Left lung (tissue), 10 donors: ENCODE results near the gene CENPU. TPM values are rescaled to one million over a fixed set of nuclear protein-coding genes. Genes with fewer than 3 reads are reported as not detected.

Experiments
- ATAC-seq: fragments of 200-7000 bp; cut with Tn5 transposase; one replicate; pipeline ENCODE4 v1.9.1; 2020; ENCODE audit warnings: moderate library complexity
- DNase-seq, 4 donors: peaks; one replicate each; pipeline ENCODE4 v3.0.0-alpha.2; 2013 to 2020
- H3K27ac ChIP-seq, 2 donors: fragments of 200-600 bp; sonication (generic) in 1 of 2; one replicate each; pipeline versions ENCODE4 v1.5.0 to v1.8.0; 2020 to 2021
- H3K27me3 ChIP-seq, 2 donors: fragments of 200-600 bp; sonication (generic) in 1 of 2; one replicate each; pipeline versions ENCODE4 v1.5.0 to v1.8.0; 2020 to 2021
- H3K36me3 ChIP-seq, 2 donors: fragments of 200-600 bp; sonication (generic) in 1 of 2; one replicate each; pipeline versions ENCODE4 v1.5.0 to v1.8.0; 2020 to 2021
- H3K4me1 ChIP-seq, 2 donors: fragments of 200-600 bp; one replicate each; pipeline ENCODE4 v1.8.0; 2021
- H3K4me3 ChIP-seq, 2 donors: fragments of 200-600 bp; sonication (generic) in 1 of 2; one replicate each; pipeline versions ENCODE4 v1.5.0 to v1.8.0; 2020 to 2021; ENCODE audit warnings: mild to moderate bottlenecking in 1 of 2
- H3K9me3 ChIP-seq, 2 donors: fragments of 200-600 bp; sonication (generic) in 1 of 2; one replicate each; pipeline versions ENCODE4 v1.5.0 to v1.8.0; 2020 to 2021
- intact Hi-C, 2 donors: fragments of 100-400 bp; cut with DNase I; formaldehyde crosslinking; loops; one replicate each; pipeline versions ENCODE4 v1.11.2 to v1.14.2; 2022
- polyA plus RNA-seq, 6 donors: library from polyadenylated mRNA; unstranded; fragments of 120-200 nt; gene quantifications; one replicate each; pipeline ENCODE4 v1.2.1, GENCODE V29; 2013; ENCODE audit not compliant: insufficient read length in 6 of 6
- total RNA-seq, 2 donors: library from RNA; stranded (reverse); fragmentation: NEBNext Ultra II Directional; extraction: Animal tissue kit (Norgen Biotek cat#: 25700); gene quantifications; one replicate each; pipeline ENCODE4 v1.2.1, GENCODE V29; 2021
- TF ChIP-seq, protein P1 (sequence below), 2 donors: fragments of 200-600 bp; sonication (generic) in 1 of 2; IDR thresholded peaks; one replicate each; pipeline versions ENCODE4 v1.5.0 to v1.8.0; 2021; ENCODE audit warnings: antibody characterized with exemption in 2 of 2
- donor health status: DM: no; HTN: yes; CAD: no.
- donor health status: DM: no; HTN: no; CAD: no.

Gene CENPU
- total and polyA plus RNA-seq, 8 donors, result 11.3 to 59.1 (median 34.0) TPM

DNA sequence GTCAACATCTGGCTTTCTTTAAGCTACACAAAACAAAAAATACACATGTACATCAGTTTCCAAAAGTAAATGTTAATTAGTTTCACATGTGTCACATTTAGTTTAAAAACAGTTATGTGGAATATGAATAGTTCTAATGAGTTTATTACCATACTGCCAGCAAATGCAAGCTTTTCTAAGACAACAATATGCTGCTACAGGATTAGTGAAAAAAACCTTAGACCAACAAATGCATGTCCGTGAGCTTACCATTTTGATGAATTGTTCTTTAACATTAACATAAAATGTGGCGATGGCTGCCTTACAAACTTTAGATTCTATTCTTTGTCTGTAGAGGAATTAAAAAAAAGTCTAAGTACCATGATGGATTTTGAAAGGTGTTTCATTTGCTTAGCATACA is 31.8 kb downstream of the CENPU start:
- Histone ChIP-seq H3K27me3 (no peaks in the 10 kb centered on the region), H3K4me1 (no peaks in the 10 kb centered on the region), H3K4me3 (no peak overlapping the region), H3K9me3 (no peaks in the 10 kb centered on the region), H3K36me3 (peaks cover 0 to 12% of the 10 kb centered on the region in 2 donors), H3K27ac (no peak overlapping the region)
- ATAC-seq, result no peak
- TF ChIP-seq, protein P1, sequence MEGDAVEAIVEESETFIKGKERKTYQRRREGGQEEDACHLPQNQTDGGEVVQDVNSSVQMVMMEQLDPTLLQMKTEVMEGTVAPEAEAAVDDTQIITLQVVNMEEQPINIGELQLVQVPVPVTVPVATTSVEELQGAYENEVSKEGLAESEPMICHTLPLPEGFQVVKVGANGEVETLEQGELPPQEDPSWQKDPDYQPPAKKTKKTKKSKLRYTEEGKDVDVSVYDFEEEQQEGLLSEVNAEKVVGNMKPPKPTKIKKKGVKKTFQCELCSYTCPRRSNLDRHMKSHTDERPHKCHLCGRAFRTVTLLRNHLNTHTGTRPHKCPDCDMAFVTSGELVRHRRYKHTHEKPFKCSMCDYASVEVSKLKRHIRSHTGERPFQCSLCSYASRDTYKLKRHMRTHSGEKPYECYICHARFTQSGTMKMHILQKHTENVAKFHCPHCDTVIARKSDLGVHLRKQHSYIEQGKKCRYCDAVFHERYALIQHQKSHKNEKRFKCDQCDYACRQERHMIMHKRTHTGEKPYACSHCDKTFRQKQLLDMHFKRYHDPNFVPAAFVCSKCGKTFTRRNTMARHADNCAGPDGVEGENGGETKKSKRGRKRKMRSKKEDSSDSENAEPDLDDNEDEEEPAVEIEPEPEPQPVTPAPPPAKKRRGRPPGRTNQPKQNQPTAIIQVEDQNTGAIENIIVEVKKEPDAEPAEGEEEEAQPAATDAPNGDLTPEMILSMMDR (IDR thresholded peaks at IDR 0.05), result no peak
- DNase-seq, result no peak
- intact Hi-C loops, result no loop called here

DNA sequence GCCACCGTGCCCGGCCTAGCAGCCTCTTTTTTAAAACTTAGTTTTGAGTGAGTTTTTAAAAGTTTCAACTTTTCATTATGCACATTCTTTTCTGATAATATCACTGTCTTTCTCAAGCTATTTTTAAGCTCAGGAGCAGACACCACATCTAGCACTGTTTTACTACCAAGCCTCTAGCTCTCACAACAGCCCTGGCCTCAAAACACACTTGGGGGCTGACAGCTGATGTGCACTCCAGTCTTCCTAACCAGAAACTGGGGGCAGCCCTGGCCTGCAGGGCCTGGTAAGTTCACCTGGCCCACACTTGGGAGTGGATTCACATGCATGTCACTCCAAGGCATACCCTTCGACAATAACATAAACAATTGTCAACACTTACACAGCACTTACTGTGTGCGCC is 34.0 kb downstream of the CENPU start:
- TF ChIP-seq, protein P1 (IDR thresholded peaks at IDR 0.05), result no peak
- Histone ChIP-seq H3K27me3 (no peaks in the 10 kb centered on the region), H3K9me3 (no peaks in the 10 kb centered on the region), H3K27ac (no peak overlapping the region), H3K4me1 (no peaks in the 10 kb centered on the region), H3K4me3 (no peak overlapping the region), H3K36me3 (peaks cover 0 to 15% of the 10 kb centered on the region in 2 donors)
- intact Hi-C loops, result no loop called here
- DNase-seq, result no peak
- no peak for ATAC-seq

DNA sequence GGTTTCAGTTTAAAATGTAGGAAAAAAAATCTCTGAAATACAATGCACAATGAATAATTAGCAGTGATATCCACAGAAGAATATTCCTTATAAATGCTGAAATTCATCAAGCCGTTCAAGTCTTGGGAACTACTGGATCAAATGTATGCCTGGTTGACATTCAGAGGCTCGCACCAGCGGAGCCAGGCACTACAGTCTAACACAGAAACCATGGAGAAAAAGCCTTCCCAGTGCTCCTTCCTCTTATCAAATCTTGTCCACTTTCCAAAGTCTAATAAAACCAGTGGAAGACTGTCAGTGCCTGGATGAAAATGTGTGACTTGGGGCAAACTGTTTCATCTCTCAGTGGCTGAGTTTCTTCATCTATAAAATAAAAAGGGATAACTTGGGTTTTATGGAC is 35.9 kb downstream of the CENPU start:
- DNase-seq (no peak), ATAC-seq (no peak)
- no peaks in the 10 kb centered on the region for H3K4me1 ChIP-seq
- no peaks in the 10 kb centered on the region for H3K27me3 ChIP-seq
- H3K4me3 ChIP-seq, result no peak overlapping the region
- H3K27ac ChIP-seq, result no peak overlapping the region
- TF ChIP-seq, protein P1 (IDR thresholded peaks at IDR 0.05), result no peak
- H3K9me3 ChIP-seq, result no peaks in the 10 kb centered on the region
- intact Hi-C loops, result no loop called here
- peaks cover 0 to 21% of the 10 kb centered on the region in 2 donors for H3K36me3 ChIP-seq

DNA sequence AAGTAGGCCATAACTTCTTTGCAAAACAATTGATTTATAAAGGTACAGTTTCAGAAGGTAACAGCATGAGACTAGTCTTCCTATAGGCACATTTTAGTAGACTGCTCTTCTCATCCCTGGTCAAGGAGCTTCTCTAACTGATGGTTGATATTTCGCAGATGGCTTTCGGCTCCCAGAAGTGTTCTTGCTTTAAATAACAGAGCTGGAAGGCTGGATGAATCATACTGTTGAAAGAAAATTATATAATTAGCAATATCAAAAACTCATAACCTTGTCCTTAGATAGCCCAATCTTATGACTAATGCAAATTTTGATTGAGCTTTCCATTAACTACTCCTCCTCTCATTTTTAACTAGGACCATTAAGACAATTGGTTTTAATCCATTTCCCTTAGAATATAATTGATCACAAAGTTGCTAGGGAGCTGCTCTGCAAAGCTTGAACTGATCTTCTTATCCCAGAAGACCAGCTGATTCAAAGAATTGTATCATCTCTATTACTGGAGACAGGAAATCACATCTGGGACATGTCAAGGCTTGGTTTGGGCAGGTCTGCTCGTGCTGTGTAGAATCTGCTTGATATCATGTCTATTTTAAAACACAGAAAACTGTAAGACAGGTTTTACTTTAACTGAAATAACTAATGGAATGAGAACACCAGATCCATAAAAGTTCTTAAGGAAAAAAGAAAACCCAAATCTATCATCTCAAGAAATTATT is 38.6 kb downstream of the CENPU start:
- Histone ChIP-seq H3K4me1 (no peaks in the 10 kb centered on the region), H3K27me3 (no peaks in the 10 kb centered on the region), H3K9me3 (no peaks in the 10 kb centered on the region), H3K36me3 (peaks cover 0 to 26% of the 10 kb centered on the region in 2 donors), H3K4me3 (no peak overlapping the region), H3K27ac (no peak overlapping the region)
- TF ChIP-seq, protein P1 (IDR thresholded peaks at IDR 0.05), result no peak
- intact Hi-C loops, result no loop called here
- ATAC-seq, result no peak
- no peak for DNase-seq

DNA sequence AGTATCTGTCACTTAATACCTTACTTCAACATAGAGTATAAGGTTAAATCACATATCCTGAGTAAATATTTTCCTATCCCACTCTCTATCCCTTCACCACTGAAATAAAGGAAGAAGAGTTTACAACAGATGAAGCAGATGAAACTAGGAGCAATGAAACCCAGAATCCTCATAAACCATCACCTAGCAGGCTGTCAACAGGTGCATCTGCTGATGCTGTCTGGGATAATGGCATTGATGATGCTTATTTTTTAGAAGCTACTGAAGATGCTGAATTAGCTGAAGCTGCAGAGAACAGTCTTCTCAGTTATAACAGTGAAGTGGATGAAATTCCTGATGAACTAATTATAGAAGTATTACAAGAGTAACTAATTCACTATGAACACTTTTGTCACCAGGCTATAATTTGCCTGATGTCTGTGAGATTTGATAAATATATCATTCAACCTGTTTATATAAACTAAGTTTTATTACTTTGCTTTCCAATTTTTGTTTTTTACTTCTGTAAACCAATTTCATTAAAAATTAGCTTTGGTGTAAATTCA is 39.4 kb downstream of the CENPU start:
- H3K27me3 ChIP-seq, result no peaks in the 10 kb centered on the region
- no peak overlapping the region for H3K4me3 ChIP-seq
- intact Hi-C loops, result no loop called here
- no peak for DNase-seq
- no peak overlapping the region for H3K27ac ChIP-seq
- TF ChIP-seq, protein P1 (IDR thresholded peaks at IDR 0.05), result no peak
- ATAC-seq, result no peak
- H3K9me3 ChIP-seq, result no peaks in the 10 kb centered on the region
- peaks cover 0 to 26% of the 10 kb centered on the region in 2 donors for H3K36me3 ChIP-seq
- no peaks in the 10 kb centered on the region for H3K4me1 ChIP-seq
